Fibroblast of skin of left quadriceps (primary cell): ENCODE data around the gene PRMT2.
A peak's percentile ranks its signal among the peaks of the same experiment; 100 is the strongest.
"Not testable (repeated sequence)": the region's sequence is repeated elsewhere in the genome, so short reads cannot be mapped to it uniquely, and the experiment has no call there.

Source experiments
- DNase-seq, 2 experiments: peaks; one replicate each; pipeline ENCODE4 v3.0.0-alpha.2; 2013; ENCODE audit warnings: low read depth in 2 of 2

PRMT2 gene

DNA sequence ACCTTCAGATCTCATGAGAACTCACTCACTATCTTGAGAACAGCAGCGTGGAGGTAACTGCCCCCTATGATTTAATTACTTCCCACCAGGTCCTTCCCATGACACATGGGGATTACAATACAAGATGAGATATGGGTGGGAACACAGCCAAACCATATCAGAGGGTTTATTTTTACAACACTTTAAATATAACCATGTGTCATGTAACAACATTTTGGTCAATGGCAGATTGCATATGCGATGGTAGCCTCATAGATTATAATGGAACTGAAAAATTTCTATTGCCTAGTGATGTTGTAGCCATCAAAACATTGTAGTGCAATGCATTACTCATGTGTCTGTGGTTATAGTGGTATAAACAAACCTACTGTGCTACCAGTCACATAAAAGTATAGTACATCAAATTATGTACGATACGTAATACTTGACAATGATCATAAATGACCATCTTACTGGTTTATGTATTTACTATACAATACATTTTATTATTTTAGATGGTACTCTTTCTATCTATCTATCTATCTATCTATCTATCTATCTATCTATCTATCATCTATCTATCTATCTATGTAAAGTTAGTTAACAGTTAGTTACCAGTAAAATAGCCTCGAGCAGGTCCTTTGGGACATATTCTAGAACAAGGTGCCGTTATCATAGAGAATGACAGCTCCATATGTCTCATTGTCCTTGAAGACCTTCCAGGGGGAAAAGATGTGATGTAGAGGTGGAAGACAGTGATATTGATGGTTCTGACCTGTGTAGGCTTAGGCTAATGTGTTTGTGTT, 18.0 kb upstream of the PRMT2 start:
- peak in 1 of 2 experiments; percentile 16 for DNase-seq

DNA sequence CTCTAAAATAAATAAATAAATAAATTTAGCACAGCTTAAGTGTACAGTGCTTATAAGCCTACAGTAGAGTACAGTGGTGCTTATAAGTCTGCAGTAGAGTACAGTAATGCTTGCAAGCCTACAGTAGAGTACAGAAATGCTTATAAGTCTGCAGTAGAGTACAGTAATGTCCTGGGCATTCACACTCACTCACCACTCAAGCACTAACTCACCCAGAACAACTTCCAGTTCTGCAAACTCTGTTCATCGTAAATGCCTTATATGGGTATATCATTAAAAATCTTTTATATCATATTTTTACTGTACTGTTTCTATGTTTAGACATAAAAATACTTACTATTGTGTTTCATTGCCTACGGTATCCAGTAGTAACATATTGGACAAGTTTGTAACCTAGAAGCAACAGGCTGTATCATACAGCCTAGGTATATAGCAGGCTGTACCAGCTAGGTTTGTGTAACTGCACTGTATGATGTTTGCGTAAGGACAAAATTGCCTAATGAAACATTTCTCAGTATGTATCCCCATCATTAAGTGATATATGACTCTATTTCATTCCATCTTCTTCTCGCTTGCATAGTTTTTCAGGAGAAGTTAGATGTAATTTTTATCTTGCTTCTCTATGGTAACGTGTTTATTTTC, 16.6 kb upstream of the PRMT2 start:
- no peak for DNase-seq

DNA sequence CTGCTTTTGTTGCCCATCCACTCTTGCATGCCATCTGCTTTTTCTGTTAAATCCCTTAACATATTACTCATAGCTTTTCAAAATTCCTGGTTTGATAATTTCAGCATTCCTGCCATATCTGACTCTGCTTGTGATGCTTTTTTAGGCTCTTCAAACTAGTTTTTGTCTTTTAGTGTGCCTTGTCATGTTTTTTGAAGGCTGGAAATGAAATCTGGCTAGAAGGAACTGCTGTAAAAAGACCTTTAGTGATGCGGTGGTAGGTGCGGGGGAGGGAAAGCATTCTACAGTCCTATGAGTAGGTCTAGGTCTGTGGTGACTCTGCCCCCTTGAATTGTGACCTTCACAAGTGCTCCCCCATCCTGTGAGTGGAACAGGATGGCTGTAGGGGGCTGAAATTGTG, 15.6 kb upstream of the PRMT2 start:
- no peak for DNase-seq

DNA sequence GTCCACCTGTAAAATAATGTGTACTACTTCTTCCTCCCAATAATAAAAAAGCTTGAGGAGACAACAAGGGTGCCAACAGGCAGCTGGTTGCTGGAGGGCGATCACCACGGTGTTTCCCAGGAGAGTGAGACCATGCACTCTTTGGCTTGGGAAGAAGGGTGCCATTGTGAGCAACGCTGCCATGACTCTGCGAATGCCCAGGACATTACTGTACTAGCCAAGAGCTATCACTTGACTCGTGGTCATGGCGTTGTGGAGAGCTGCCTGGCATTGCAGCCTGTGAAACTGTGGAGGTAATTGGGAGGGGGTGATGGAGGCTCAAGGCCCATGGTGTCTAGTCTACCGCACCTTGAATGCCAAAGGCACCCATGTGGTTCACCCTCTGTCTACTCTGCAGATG, 14.6 kb upstream of the PRMT2 start:
- no peak for DNase-seq

DNA sequence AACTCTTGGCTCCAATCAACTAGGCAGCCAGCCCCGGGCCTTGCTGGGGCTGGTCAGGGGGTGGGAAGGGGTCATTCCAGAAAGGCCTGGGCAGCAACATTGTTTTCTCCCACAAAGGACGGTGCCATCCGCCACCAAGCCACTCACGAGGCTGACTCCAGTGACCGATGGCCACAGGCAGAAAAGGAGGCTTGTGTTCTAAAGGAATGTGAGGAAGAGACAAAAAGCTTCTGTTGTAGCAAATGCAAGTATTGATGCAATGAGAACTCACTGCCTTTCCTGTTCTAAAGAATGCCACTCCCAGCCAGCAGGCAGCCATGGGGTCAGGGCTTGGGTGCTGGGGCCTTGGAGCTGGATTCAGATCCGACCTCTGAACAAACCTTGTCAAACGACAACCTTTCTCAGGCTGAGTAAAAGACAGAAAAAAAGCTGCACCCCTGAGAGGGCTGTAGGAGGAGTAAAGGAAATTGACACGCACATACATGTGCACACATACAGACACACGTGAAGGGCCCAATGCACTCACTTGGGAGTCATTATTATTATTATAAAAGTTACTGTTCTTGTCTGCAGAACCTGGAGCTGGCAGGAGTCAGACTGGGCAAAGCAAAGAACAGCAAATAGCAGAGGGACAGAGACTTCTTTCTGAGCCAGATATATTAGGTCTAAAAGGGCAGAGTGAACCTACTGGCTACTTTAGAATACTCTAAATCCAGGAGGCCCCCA, 13.9 kb upstream of the PRMT2 start:
- no peak for DNase-seq

DNA sequence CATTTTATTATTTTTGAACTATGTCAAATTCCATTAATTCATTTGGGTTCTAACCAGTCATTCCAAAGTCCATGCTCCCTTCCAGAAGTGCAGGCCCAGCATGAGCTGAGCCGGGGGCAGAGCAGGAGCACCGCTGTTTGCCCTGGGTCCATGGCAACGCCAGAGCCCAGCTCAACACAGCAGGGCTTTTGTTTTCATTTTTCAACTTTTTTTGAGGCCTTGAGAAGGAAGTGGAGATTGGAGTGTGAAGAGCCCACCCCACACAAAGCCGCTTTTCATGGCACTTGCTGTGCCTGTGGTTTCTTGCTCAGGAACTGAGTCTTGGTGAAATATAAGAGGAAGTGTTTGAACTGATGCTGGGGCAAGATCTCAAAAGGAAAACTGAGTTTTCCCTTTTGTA, 13.2 kb upstream of the PRMT2 start:
- DNase-seq: no peak

DNA sequence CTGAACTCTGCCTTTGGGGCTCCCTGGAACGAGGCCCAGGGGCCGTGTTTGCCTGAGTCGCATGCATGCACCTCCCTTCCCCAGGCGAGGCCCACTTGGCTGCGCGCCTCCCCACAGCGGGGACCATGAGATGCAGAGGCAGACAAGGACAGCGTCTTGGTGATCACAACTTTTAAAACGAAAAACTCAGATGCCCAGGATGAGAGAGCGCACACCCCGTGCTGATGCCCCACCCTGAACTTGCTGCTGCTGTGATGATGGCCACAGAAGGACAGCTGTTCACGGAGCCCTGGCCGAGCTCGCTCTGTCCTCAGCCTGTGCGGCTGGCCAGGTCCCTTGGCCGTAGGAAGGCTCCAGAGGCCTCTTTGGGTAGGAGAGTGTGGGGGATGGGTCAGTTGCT, 11.4 kb upstream of the PRMT2 start:
- DNase-seq: no peak

DNA sequence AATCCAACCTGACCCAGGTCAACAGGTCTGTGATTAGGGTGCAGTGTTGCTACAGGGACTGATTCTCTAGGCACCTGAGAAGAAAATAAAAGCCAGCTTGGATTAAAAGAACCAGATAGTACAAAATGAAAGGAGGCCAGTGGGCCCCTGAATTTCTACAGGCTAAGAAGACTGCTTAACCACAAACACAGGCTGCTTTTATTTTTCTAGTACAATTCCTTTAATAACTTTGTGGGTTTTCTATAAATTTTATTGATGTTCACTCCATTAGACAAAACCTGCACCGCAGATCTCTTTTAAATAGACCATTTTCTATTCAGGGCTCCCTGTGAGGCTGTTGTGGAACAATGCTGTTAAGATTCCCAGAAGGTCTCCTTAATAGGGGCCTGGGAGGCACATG, 9.7 kb upstream of the PRMT2 start:
- no peak for DNase-seq

DNA sequence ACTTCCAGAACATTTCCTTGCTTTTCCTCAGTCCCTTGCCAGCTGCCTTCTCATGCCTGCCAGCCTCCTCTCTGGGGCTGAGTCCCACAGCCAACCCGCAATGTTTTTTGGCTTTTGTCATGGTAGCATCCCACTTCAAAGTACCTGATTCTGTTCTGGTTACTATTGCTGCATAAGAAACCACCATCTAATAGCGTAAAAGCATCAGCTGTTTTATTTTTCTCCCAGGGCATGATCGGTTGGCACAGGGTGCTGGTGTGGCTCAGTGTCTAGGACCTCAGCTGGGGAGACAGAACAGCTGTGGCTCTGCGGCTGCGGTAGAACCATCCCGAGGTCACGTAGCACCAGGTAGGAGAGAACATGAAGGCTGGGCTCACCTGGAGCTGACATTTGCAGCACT, 8.9 kb upstream of the PRMT2 start:
- DNase-seq: no peak

DNA sequence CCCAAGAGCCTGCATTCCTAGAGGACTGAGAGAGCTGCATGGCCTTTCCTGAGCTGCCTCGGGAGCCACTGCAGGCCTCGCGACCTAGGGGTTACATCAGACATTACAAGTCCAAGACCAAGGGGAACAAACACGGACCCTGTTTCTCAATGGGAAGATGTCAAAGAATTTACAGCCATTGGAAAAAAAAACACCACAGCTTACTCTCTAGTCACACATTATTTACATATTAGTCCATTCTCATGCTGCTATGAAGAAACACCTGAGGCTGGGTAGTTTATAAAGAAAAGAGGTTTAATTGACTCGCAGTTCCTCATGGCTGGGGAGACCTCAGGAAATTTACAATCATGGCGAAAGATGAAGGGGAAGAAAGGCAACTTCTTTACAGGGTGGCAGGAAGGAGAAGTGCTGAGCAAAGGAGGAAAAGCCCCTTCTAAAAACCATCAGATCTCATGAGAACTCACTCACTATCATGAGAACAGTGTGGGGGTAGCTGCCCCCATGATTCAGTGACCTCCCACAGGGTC, 8.4 kb upstream of the PRMT2 start:
- no peak for DNase-seq

DNA sequence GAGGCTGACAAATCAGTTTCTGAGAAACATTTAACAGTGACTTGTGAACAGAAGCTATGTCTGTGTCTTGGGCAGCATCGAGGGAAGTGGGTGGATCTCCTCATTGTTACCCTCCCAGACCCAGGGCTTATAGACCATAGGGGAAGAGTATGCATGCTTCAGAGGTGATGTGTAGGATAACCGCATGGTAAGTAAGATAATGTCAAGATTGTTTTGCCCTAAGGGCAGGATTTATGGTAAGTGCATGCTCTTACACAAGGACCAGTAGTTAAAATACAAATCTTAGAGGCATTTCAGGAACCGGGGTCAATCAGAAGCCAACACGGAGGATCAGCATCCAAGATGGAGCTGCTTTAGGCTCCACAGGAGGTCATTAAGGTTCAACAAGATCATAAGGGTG, 7.7 kb upstream of the PRMT2 start:
- DNase-seq: no peak

DNA sequence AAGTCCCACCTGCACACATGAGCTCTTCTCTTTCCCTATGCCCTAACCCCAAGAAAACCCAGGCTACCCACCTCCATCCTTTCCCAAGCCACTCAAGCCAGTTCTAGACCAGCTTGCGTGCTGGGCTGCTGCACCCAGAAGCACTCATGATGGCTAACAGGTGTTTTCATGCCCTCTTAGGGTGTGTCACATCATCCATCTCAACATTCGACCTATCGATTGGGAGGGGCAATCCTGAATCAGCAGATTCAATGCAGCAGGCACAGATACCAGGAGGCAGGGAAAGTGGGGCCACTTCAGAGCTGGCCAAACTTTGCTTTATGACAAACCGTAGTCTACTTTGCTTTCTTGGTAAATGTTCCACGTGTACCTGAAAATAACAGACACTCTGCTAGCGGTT, 6.6 kb upstream of the PRMT2 start:
- DNase-seq: no peak

DNA sequence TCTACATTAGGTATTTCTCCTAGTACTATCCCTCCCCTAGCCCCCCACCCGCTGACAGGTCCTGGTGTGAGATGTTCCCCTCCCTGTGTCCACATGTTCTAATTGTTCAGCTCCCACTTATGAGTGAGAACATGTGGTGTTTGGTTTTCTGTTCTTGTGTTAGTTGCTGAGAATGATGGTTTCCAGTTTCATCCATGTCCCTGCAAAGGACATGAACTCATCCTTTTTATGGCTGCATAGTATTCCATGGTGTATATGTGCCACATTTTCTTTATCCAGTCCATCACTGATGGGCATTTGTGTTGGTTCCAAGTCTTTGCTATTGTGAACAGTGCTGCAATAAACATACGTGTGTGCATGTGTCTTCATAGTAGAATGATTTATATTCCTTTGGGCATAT, 4.6 kb upstream of the PRMT2 start:
- not testable (repeated sequence) for DNase-seq

DNA sequence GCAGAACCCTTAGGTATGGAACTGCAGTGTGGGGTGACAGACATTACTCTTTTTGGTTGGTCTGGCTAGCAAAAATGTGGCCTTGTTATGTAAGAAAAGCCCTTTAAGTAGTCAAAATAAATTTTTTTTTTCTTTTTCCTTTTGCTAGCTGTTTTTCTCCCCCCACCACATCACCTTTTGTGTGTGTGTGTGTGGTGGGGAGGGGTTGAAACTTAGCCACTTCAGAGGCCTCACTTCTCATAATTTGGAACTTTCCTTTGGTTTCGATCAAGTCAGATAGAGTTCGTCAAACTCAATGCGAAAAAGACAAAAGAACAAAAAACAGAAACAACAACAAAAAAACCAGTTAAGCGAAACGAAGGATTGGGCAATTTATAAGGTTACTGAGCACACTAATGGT, 1.9 kb upstream of the PRMT2 start:
- DNase-seq: no peak

DNA sequence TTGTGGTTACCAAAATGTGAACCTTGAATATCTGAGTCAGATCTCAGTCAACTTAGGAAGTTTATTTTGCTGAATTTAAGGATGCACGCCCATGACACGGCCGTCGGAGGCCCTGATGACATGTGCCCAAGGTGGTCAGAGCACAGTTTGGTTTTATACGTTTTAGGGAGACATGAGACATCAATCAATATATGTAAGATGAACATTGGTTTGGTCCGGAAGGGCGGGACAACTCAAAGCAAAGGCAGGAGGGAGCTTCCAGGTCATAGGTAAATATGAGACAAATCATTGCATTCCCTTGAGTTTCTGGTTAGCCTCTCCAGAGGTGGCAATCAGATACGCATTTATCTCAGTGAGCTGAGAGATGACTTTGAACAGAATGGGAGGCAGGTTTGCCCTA, 1.0 kb upstream of the PRMT2 start:
- no peak for DNase-seq

DNA sequence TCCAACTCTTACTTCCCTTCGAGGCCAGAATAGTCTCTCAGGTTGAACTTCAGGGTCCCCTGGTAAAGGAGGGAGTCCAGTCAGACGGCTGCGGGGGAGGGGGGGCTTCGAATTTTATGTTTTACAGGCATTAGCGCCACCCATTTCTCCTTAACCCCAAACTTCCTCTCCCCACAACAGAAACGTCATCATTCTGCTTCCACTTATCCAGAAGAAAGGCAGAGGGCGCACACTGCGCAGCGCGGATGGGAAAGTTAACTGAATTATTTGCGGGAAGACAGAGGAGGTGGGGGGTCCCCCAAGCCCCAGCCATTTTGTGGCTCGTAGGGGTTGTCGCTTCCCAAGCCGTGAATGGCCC, 529 bp upstream of the PRMT2 start:
- DNase-seq: peak; percentile 89

DNA sequence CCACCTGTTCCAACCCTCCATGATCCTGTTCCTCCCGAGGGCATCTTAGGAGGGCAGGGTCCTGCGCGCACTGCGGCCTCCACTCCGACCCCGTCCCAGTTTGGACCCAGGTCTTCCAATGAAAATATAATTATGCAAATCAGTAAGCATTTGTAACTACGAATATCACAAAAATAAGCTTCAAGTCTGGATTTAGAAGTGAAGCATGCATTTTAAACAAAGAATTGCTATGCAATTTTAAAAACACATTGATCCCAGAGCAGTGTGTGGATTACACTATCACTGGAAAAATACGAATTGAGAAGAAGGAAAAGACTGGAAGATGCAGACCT, 673 bp downstream of the PRMT2 start:
- DNase-seq: no peak

DNA sequence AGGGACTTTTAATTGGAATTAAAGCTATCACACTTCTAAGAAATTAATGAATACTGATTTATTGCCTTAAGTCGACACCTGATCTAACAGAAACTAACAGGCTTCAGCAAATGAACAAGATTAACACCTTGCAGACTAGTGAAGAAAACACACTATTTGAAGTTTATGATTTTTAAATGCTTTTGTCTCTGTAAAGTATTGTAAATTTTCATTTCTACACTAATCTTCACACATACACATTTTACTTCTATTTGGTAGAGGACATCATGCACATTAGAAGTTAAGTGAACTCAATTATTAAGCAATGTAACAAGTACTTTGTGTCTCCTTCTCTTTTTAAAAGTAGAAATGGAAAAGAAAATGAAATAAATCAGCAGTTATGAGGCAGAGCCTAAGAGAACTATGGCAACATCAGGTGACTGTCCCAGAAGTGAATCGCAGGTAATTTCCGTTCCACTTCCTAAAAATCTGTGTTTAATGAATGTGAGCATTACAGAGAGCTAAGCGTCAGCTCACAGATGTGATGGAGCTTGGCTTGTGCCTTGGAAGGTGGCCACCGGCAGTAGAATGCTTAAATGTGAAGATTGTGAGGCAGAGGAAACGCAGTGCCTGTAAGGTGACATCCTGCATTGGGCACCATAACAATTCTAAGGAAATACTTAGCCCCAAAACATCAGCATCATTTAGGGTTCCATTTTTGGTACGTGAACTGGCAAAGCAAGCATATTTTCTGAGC, 1.2 kb downstream of the PRMT2 start:
- no peak for DNase-seq

DNA sequence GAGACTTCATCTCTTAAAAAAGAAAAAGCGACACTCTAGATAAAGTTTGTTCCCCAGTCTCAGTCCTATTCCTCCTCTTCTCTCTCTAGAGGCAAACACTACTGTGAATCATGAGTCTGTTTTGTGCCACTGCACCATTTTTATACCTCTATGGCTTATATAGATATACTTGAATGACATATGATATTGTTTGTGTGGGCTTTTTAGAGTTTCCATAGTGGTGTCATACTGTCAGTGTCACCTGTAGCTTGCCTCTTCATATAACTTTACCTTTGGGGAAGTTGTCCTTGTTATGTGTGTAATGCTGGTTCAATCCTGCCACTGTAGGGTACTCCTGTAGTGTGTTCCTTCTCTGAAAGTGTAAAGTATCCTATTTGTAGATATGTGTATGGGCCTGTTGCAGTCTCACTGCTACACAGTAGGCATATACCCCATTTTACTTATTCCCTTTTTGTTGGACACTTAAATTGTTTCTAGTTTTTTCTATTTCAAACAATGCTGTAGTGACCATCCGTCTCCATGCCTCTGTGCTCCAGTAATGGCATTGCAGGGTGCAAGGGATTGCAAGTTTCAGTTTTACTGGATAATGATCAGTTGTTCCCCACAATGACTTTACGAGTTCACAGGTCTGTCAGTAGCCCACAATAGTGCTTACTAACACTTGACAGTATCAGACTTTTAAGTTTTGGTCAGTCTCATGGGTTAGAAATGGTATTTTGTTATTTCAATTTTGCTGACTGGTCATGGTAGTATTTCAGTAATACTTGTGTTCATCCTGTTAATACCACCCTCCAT, 2.7 kb downstream of the PRMT2 start:
- DNase-seq: no peak

DNA sequence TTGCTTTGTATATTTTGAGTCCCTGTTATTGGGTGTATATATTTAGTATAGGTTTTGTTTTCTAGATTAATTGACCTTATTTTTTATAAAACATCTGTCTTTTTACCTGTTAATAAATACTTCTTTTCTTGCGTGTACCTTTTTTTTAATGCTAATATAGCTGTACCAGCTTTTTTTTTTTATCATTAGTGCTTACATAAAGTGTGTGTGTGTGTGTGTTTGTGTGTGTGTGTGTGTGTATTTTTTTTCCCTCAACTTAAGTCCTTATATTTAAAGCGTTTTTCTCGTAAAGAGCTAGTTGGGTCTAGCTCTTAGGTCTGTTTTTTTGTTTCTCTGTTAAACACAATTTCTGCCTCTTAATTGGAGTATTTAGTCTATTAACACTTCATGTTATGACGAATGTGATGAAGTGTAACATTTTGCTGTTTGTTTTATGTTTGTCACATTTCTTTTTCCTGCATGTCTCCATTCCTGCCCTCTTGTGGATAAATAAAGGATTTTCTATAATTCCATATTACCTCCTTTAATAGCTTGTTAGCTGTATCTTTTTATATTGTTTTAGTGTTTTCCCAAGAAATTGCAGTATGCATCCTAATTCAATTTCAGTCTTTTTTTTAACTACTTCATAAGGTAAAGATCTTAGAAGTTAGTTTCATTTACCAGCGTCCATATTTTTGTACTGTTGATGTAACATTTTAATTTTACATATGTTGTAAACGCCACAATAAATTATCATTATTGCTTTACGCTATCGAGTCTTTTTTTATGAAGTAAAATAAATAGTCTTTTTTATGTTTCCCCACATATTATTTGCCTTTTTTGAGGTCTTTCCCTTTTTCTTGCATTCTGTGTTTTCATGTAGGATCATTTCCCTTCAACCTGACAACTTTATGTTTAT, 4.3 kb downstream of the PRMT2 start:
- peak in 1 of 2 experiments; percentile 2 for DNase-seq
